ENCODE data around the gene KIAA0825.

DNA sequence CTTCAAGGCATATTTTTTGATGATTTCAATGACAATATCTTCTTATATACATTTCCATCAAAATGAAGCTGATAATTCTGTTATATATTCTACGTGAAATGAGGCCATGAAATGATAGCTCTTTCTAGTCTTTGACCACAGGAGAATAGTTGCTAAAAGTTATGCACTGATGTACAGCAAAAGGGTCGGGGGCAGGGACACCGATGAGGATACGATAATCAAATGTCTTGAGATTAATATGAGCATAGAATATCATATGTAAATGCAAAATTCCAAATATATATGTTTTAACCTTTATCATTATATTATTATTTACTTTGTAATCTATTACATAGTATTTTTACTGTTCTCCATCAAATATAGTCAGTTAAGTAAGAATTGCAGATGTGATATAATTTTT, 264.8 kb downstream of the KIAA0825 start:
- TF ChIP-seq, protein P1, sequence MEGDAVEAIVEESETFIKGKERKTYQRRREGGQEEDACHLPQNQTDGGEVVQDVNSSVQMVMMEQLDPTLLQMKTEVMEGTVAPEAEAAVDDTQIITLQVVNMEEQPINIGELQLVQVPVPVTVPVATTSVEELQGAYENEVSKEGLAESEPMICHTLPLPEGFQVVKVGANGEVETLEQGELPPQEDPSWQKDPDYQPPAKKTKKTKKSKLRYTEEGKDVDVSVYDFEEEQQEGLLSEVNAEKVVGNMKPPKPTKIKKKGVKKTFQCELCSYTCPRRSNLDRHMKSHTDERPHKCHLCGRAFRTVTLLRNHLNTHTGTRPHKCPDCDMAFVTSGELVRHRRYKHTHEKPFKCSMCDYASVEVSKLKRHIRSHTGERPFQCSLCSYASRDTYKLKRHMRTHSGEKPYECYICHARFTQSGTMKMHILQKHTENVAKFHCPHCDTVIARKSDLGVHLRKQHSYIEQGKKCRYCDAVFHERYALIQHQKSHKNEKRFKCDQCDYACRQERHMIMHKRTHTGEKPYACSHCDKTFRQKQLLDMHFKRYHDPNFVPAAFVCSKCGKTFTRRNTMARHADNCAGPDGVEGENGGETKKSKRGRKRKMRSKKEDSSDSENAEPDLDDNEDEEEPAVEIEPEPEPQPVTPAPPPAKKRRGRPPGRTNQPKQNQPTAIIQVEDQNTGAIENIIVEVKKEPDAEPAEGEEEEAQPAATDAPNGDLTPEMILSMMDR (IDR thresholded peaks at IDR 0.05; ENCODE audit: low read length), result no peak
- no peak for TF ChIP-seq EZH2 (IDR thresholded peaks at IDR 0.05; ENCODE audit: borderline replicate concordance, low read length)
